Measurements from ENCODE around the gene SCGB1A1.
"Not testable (repeated sequence)": the region's sequence is repeated elsewhere in the genome, so short reads cannot be mapped to it uniquely, and the experiment has no call there.

The SCGB1A1 gene

GRCh38 chr11:62449451-62449851 lies 30.6 kb downstream of the SCGB1A1 start:
- DNase-seq (ENCODE audit: low read depth in 1 of 2, low spot score in 1 of 2): no peak

GRCh38 chr11:62449912-62450311 lies 31.1 kb downstream of the SCGB1A1 start:
- not testable (repeated sequence) for DNase-seq (ENCODE audit: low read depth in 1 of 2, low spot score in 1 of 2)

- DNase-seq (ENCODE audit: low read depth in 1 of 2, low spot score in 1 of 2): no peak
Observed at GRCh38 chr11:62450543-62451240, 31.9 kb downstream of the SCGB1A1 start.

- DNase-seq (ENCODE audit: low read depth in 1 of 2, low spot score in 1 of 2): no peak
Observed at GRCh38 chr11:62451241-62451621, 32.4 kb downstream of the SCGB1A1 start.

- no peak for DNase-seq (ENCODE audit: low read depth in 1 of 2, low spot score in 1 of 2)
Observed at GRCh38 chr11:62452261-62452660, 33.4 kb downstream of the SCGB1A1 start.

- no peak for DNase-seq (ENCODE audit: low read depth in 1 of 2, low spot score in 1 of 2)
Observed at GRCh38 chr11:62452839-62453468, 34.1 kb downstream of the SCGB1A1 start.

- no peak for DNase-seq (ENCODE audit: low read depth in 1 of 2, low spot score in 1 of 2)
Observed at GRCh38 chr11:62456630-62457029, 37.8 kb downstream of the SCGB1A1 start.

- DNase-seq (ENCODE audit: low read depth in 1 of 2, low spot score in 1 of 2): no peak
Observed at GRCh38 chr11:62457478-62457877, 38.6 kb downstream of the SCGB1A1 start.

- DNase-seq (ENCODE audit: low read depth in 1 of 2, low spot score in 1 of 2): no peak
Observed at GRCh38 chr11:62458212-62459002, 39.6 kb downstream of the SCGB1A1 start.

- DNase-seq (ENCODE audit: low read depth in 1 of 2, low spot score in 1 of 2): no peak
Observed at GRCh38 chr11:62459080-62459479, 40.2 kb downstream of the SCGB1A1 start.

- no peak for DNase-seq (ENCODE audit: low read depth in 1 of 2, low spot score in 1 of 2)
Observed at GRCh38 chr11:62461740-62462507, 43.1 kb downstream of the SCGB1A1 start.

- DNase-seq (ENCODE audit: low read depth in 1 of 2, low spot score in 1 of 2): no peak
Observed at GRCh38 chr11:62462508-62462892, 43.7 kb downstream of the SCGB1A1 start.

GRCh38 chr11:62463121-62463542 lies 44.3 kb downstream of the SCGB1A1 start:
- DNase-seq (ENCODE audit: low read depth in 1 of 2, low spot score in 1 of 2): no peak

GRCh38 chr11:62464655-62465054 lies 45.8 kb downstream of the SCGB1A1 start:
- DNase-seq (ENCODE audit: low read depth in 1 of 2, low spot score in 1 of 2): no peak

GRCh38 chr11:62466444-62466843 lies 47.6 kb downstream of the SCGB1A1 start:
- DNase-seq (ENCODE audit: low read depth in 1 of 2, low spot score in 1 of 2): no peak

- DNase-seq (ENCODE audit: low read depth in 1 of 2, low spot score in 1 of 2): no peak
Observed at GRCh38 chr11:62468577-62468976, 49.7 kb downstream of the SCGB1A1 start.

- no peak for DNase-seq (ENCODE audit: low read depth in 1 of 2, low spot score in 1 of 2)
Observed at GRCh38 chr11:62471603-62472002, 52.8 kb downstream of the SCGB1A1 start.

GRCh38 chr11:62472063-62472884 lies 53.4 kb downstream of the SCGB1A1 start:
- no peak for DNase-seq (ENCODE audit: low read depth in 1 of 2, low spot score in 1 of 2)

All from activated CD4-positive, alpha-beta T cell treated with anti-CD3 and anti-CD28 coated beads, Interleukin-2, amount 50 U/mL, for 24 hours (primary cell).